Measurements from ENCODE around the gene KCNIP1. TPM values are rescaled to one million over a fixed set of nuclear protein-coding genes. Genes with fewer than 3 reads are reported as not detected.

KCNIP1 gene
- total RNA-seq, 2 donors from 2014 or later, result 0.52 to 0.99 TPM

DNA sequence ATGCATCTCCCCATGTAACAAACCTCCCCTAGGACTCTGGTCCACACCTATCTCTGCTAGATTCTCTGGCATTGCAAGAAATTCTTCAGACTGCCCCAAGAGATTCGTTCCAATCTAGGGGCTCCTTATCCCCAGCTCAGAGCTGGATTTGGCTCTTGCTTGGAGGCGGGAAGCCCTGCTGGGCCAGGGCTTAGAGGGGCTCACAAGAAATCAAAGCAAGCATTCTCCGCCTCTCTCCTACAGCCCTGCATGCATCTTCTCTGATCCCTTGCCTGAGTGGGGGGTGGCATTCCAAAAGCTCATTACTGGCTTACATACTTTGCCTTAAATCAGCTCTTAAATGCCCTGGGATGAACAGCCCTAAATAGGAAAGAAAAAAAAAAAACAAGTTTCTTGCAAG is 75.8 kb downstream of the KCNIP1 start:
- DNase-seq (no peak), ATAC-seq (no peak)
- TF ChIP-seq POLR2A (IDR thresholded peaks at IDR 0.05) (no peak), CTCF (IDR thresholded peaks at IDR 0.05) (no peak)
- no peak overlapping the region for H3K27ac ChIP-seq
- no peak overlapping the region for H3K4me3 ChIP-seq
- WGBS, 2 donors, result 75 to 76% methylated on average over 3 of the region's 3 CpGs
- no peaks in the 10 kb centered on the region for H3K27me3 ChIP-seq
- H3K36me3 ChIP-seq (replicated peaks in 1 of 2; ENCODE audit: insufficient read depth in 1 of 2, low read depth in 2 of 2), result no peaks in the 10 kb centered on the region
- peaks cover 0 to 5% (median 0%) of the 10 kb centered on the region in 3 donors for H3K9me3 ChIP-seq
- intact Hi-C loops (cut with DNase I), result no loop called here
- no peaks in the 10 kb centered on the region for H3K4me1 ChIP-seq

DNA sequence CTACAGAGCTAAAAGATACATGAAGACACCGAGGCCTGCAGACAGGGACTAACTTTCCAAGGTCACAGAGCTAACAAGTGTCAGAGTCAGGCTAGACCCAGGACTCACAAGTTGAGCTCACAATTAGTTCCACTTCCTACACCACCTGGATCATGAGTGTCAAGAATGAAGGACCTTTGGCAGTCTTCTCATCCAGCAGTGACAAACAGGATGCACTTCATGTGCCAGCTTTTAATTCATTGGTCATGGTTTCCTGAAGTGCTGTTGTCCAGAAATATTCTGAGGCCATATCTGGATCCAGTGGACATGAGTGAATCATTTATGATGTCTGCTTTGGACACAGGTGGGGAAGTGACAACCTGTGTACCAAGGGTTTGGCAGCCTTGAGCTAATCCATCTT is 77.4 kb downstream of the KCNIP1 start:
- no peak overlapping the region for H3K4me3 ChIP-seq
- no peaks in the 10 kb centered on the region for H3K4me1 ChIP-seq
- TF ChIP-seq CTCF (IDR thresholded peaks at IDR 0.05), result no peak
- TF ChIP-seq POLR2A (IDR thresholded peaks at IDR 0.05), result no peak
- no peak for ATAC-seq
- peaks cover 0 to 5% (median 0%) of the 10 kb centered on the region in 3 donors for H3K9me3 ChIP-seq
- intact Hi-C loops (cut with DNase I), result no loop called here
- no peaks in the 10 kb centered on the region for H3K36me3 ChIP-seq (replicated peaks in 1 of 2; ENCODE audit: insufficient read depth in 1 of 2, low read depth in 2 of 2)
- no peaks in the 10 kb centered on the region for H3K27me3 ChIP-seq
- no peak overlapping the region for H3K27ac ChIP-seq
- no peak for DNase-seq
- 50 to 71% methylated on average over 1 of the region's 1 CpG for WGBS, 2 donors

DNA sequence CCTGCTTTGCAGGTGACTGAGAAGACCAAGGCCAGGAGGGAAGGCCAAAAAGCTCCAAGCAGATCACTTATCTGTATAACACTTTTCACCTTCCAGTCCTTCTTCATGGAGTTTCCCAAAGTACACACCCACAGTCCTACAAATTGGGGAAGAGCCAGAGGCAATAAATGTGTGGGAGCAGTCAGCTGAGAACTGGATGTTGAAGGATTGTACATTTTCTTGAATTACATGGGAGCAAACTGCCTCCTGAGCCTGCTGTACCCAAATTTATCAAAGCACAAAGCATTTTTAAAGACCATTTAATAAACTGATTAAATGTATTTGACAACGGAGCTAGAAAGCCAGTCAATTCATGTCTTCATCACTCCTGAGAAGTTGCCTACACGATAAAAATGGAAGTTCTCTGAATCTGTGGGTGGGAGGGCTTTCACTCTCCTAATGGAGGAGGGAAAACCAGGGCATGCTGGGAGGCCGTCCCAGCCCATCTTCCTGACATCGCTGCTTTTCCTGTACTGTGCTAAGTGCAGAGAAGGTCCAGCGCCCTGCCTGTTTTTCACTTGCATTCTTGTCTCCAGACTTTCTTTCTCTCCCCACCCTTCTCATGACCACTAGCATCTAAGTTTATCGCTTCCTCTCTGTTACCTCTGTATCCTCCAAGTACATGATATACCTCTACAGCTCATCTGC is 79.0 kb downstream of the KCNIP1 start:
- WGBS, 2 donors, result 54 to 68% methylated on average over 6 of the region's 6 CpGs
- TF ChIP-seq CTCF (IDR thresholded peaks at IDR 0.05) (no peak), POLR2A (IDR thresholded peaks at IDR 0.05) (no peak)
- ATAC-seq, result no peak
- no peaks in the 10 kb centered on the region for H3K36me3 ChIP-seq (replicated peaks in 1 of 2; ENCODE audit: insufficient read depth in 1 of 2, low read depth in 2 of 2)
- no peaks in the 10 kb centered on the region for H3K27me3 ChIP-seq
- DNase-seq, result no peak
- H3K4me3 ChIP-seq, result no peak overlapping the region
- H3K9me3 ChIP-seq, result peaks cover 0 to 5% (median 0%) of the 10 kb centered on the region in 3 donors
- intact Hi-C loops (cut with DNase I), result no loop called here
- no peak overlapping the region for H3K27ac ChIP-seq
- no peaks in the 10 kb centered on the region for H3K4me1 ChIP-seq

DNA sequence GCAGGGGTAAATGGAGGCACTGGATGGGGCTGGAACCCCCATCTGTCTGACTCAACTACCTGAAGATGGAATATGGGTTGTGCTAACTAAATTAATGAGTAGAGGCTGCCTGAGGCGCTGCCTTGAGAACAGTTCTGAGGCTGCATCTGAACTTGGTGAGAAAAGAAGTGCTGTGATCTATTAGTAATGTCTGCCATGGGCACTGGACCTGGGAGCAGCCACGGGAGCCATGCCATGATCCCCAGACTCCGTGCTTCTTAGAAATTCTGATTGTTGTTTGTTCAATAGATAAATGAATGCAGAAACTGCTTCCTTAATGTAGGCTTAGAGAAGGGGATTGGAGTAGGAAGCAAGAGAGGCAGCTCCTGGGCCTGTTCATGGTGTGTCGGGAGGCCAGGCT is 80.2 kb downstream of the KCNIP1 start:
- Histone ChIP-seq H3K9me3 (no peaks in the 10 kb centered on the region), H3K4me3 (no peak overlapping the region), H3K27ac (no peak overlapping the region), H3K36me3 (replicated peaks in 1 of 2; ENCODE audit: insufficient read depth in 1 of 2, low read depth in 2 of 2) (no peaks in the 10 kb centered on the region), H3K4me1 (no peaks in the 10 kb centered on the region), H3K27me3 (no peaks in the 10 kb centered on the region)
- no peak for ATAC-seq
- WGBS, 2 donors, result 51 to 62% methylated on average over 4 of the region's 4 CpGs
- no peak for DNase-seq
- intact Hi-C loops (cut with DNase I), result no loop called here
- TF ChIP-seq POLR2A (IDR thresholded peaks at IDR 0.05) (no peak), CTCF (IDR thresholded peaks at IDR 0.05) (no peak)

GRCh38 chr5:170584450-170585058 is 80.7 kb downstream of the KCNIP1 start:
- no peak overlapping the region for H3K4me3 ChIP-seq
- H3K36me3 ChIP-seq (replicated peaks in 1 of 2; ENCODE audit: insufficient read depth in 1 of 2, low read depth in 2 of 2), result no peaks in the 10 kb centered on the region
- H3K4me1 ChIP-seq, result no peaks in the 10 kb centered on the region
- WGBS, 2 donors, result 38 to 41% methylated on average over 7 of the region's 7 CpGs
- TF ChIP-seq CTCF (IDR thresholded peaks at IDR 0.05) (no peak), POLR2A (IDR thresholded peaks at IDR 0.05) (no peak)
- ATAC-seq (no peak), DNase-seq (no peak)
- H3K9me3 ChIP-seq, result no peaks in the 10 kb centered on the region
- no peak overlapping the region for H3K27ac ChIP-seq
- intact Hi-C loops (cut with DNase I), result no loop called here
- H3K27me3 ChIP-seq, result no peaks in the 10 kb centered on the region

Data from body of pancreas (tissue), 4 donors.